BLaER1 treated with 17β-estradiol and CSF1 and Interleukin-3, amounts not matched to agents 10 nM and 100 nM (cell line): ENCODE measurements around the gene PROM2.

Experiments
- H3K27ac ChIP-seq, 11 experiments: shearing (Covaris generic); formaldehyde crosslinking; 2 replicates each; pipeline ENCODE4 v1.8.1; 2022
- H3K27me3 ChIP-seq, 11 experiments: shearing (Covaris generic); formaldehyde crosslinking; 2 replicates each; pipeline ENCODE4 v1.8.1; 2022
- H3K36me3 ChIP-seq, 11 experiments: shearing (Covaris generic); formaldehyde crosslinking; 2 replicates each; pipeline ENCODE4 v1.8.1; 2022
- H3K4me1 ChIP-seq, 10 experiments: shearing (Covaris generic); formaldehyde crosslinking; 2 replicates each; pipeline ENCODE4 v1.8.1; 2022
- H3K4me2 ChIP-seq, 11 experiments: shearing (Covaris generic); formaldehyde crosslinking; 2 replicates each; pipeline ENCODE4 v1.8.1; 2022
- H3K4me3 ChIP-seq, 10 experiments: shearing (Covaris generic); formaldehyde crosslinking; 2 replicates each; pipeline ENCODE4 v1.8.1; 2022
- H3K9ac ChIP-seq, 11 experiments: shearing (Covaris generic); formaldehyde crosslinking; 2 replicates each; pipeline ENCODE4 v1.8.1; 2022
- H3K9me3 ChIP-seq, 11 experiments: shearing (Covaris generic); formaldehyde crosslinking; replicated peaks in 1 of 11; 2 replicates each; pipeline ENCODE4 v1.8.1; 2022
- H4K20me1 ChIP-seq, 11 experiments: shearing (Covaris generic); formaldehyde crosslinking; 2 replicates each; pipeline ENCODE4 v1.8.1; 2022
- Cebpa-rat ChIP-seq, 11 experiments: shearing (Covaris generic); IDR thresholded peaks; 2 replicates each; pipeline ENCODE4 v1.8.1; 2022

PROM2 gene

GRCh38 chr2:95317123-95317500 is 42.9 kb downstream of the PROM2 start:
- no peak overlapping the region for H3K9ac ChIP-seq
- TF ChIP-seq Cebpa-rat (IDR thresholded peaks at IDR 0.05), result no peak
- no peak overlapping the region for H3K27ac ChIP-seq
- no peaks in the 10 kb centered on the region for H3K36me3 ChIP-seq
- H3K4me1 ChIP-seq, result peaks cover 11 to 19% (median 15%) of the 10 kb centered on the region in 10 experiments
- peaks cover 0 to 12% (median 8%) of the 10 kb centered on the region in 11 experiments; a peak in 13 of 22 replicates for H3K27me3 ChIP-seq
- H3K4me2 ChIP-seq, result peak overlapping the region in 5 of 11 experiments; percentile 51 to 72 (median 67); a peak in 9 of 22 replicates
- peaks cover 0 to 40% (median 8%) of the 10 kb centered on the region in 11 experiments; a peak in 9 of 22 replicates for H4K20me1 ChIP-seq
- H3K9me3 ChIP-seq, result no peaks in the 10 kb centered on the region
- no peak overlapping the region for H3K4me3 ChIP-seq

- Histone ChIP-seq H3K4me2 (no peak overlapping the region; a peak in 2 of 22 replicates), H3K9me3 (no peaks in the 10 kb centered on the region), H3K27ac (no peak overlapping the region), H3K4me3 (no peak overlapping the region), H3K4me1 (peaks cover 11 to 19% (median 15%) of the 10 kb centered on the region in 10 experiments), H3K9ac (no peak overlapping the region), H4K20me1 (peaks cover 0 to 42% (median 8%) of the 10 kb centered on the region in 11 experiments; a peak in 9 of 22 replicates), H3K27me3 (peaks cover 0 to 5% (median under 1%) of the 10 kb centered on the region in 11 experiments; a peak in 4 of 22 replicates), H3K36me3 (no peaks in the 10 kb centered on the region)
- no peak for TF ChIP-seq Cebpa-rat (IDR thresholded peaks at IDR 0.05)
Observed at GRCh38 chr2:95317665-95318425, 43.6 kb downstream of the PROM2 start.

- H3K4me2 ChIP-seq, result no peak overlapping the region
- no peak overlapping the region for H3K4me3 ChIP-seq
- TF ChIP-seq Cebpa-rat (IDR thresholded peaks at IDR 0.05), result no peak
- peaks cover 11 to 19% (median 15%) of the 10 kb centered on the region in 10 experiments for H3K4me1 ChIP-seq
- no peak overlapping the region for H3K9ac ChIP-seq
- H3K36me3 ChIP-seq, result no peaks in the 10 kb centered on the region
- H3K27me3 ChIP-seq, result no peaks in the 10 kb centered on the region
- no peak overlapping the region for H3K27ac ChIP-seq
- peaks cover 0 to 37% (median 5%) of the 10 kb centered on the region in 11 experiments; a peak in 9 of 22 replicates for H4K20me1 ChIP-seq
- H3K9me3 ChIP-seq, result no peaks in the 10 kb centered on the region
Observed at GRCh38 chr2:95318431-95319220, 44.4 kb downstream of the PROM2 start.

- no peak overlapping the region for H3K4me2 ChIP-seq
- H4K20me1 ChIP-seq, result peaks cover 0 to 36% (median 4%) of the 10 kb centered on the region in 11 experiments; a peak in 8 of 22 replicates
- no peaks in the 10 kb centered on the region for H3K9me3 ChIP-seq
- no peaks in the 10 kb centered on the region for H3K36me3 ChIP-seq
- H3K4me3 ChIP-seq, result no peak overlapping the region
- H3K9ac ChIP-seq, result no peak overlapping the region
- H3K27me3 ChIP-seq, result no peaks in the 10 kb centered on the region
- no peak overlapping the region for H3K27ac ChIP-seq
- TF ChIP-seq Cebpa-rat (IDR thresholded peaks at IDR 0.05), result no peak
- peaks cover 11 to 19% (median 15%) of the 10 kb centered on the region in 10 experiments for H3K4me1 ChIP-seq
Observed at GRCh38 chr2:95319481-95320343, 45.5 kb downstream of the PROM2 start.

- Histone ChIP-seq H3K4me3 (no peak overlapping the region), H3K4me2 (no peak overlapping the region), H3K9me3 (no peaks in the 10 kb centered on the region), H3K27ac (no peak overlapping the region), H3K36me3 (no peaks in the 10 kb centered on the region), H3K4me1 (peaks cover 11 to 19% (median 15%) of the 10 kb centered on the region in 10 experiments), H3K27me3 (no peaks in the 10 kb centered on the region), H4K20me1 (peaks cover 0 to 31% (median 4%) of the 10 kb centered on the region in 11 experiments; a peak in 8 of 22 replicates), H3K9ac (no peak overlapping the region)
- TF ChIP-seq Cebpa-rat (IDR thresholded peaks at IDR 0.05), result no peak
Observed at GRCh38 chr2:95320344-95320712, 46.1 kb downstream of the PROM2 start.

GRCh38 chr2:95320986-95321767 is 46.9 kb downstream of the PROM2 start:
- Histone ChIP-seq H3K4me2 (no peak overlapping the region), H3K36me3 (no peaks in the 10 kb centered on the region), H3K4me1 (peaks cover 6 to 13% (median 9%) of the 10 kb centered on the region in 10 experiments), H3K9ac (no peak overlapping the region), H3K27ac (no peak overlapping the region), H4K20me1 (peaks cover 0 to 27% (median 4%) of the 10 kb centered on the region in 11 experiments; a peak in 8 of 22 replicates), H3K4me3 (no peak overlapping the region), H3K9me3 (no peaks in the 10 kb centered on the region), H3K27me3 (no peaks in the 10 kb centered on the region)
- no peak for TF ChIP-seq Cebpa-rat (IDR thresholded peaks at IDR 0.05)

GRCh38 chr2:95323347-95324155 is 49.3 kb downstream of the PROM2 start:
- Histone ChIP-seq H3K27ac (no peak overlapping the region), H3K4me1 (no peaks in the 10 kb centered on the region), H4K20me1 (peaks cover 0 to 11% (median 0%) of the 10 kb centered on the region in 11 experiments; a peak in 2 of 22 replicates), H3K9me3 (no peaks in the 10 kb centered on the region), H3K4me2 (no peak overlapping the region), H3K9ac (no peak overlapping the region), H3K27me3 (no peaks in the 10 kb centered on the region), H3K4me3 (no peak overlapping the region), H3K36me3 (no peaks in the 10 kb centered on the region)
- no peak for TF ChIP-seq Cebpa-rat (IDR thresholded peaks at IDR 0.05)
